Stromal cell of bone marrow (primary cell): ENCODE results near the gene ARHGAP6.
A peak's percentile ranks its signal among the peaks of the same experiment; 100 is the strongest.
"Not testable (repeated sequence)": the region's sequence is repeated elsewhere in the genome, so short reads cannot be mapped to it uniquely, and the experiment has no call there.

ENCODE experiments used
- DNase-seq: peaks from one replicate; pipeline ENCODE4 v3.0.0-alpha.2; 2012; ENCODE audit warnings: low read depth

The ARHGAP6 gene

GRCh38 chrX:11146411-11146810 is 519.3 kb downstream of the ARHGAP6 start:
- DNase-seq, result no peak

- peak; percentile 54 for DNase-seq
Measured at GRCh38 chrX:11143931-11144678, 521.6 kb downstream of the ARHGAP6 start.

GRCh38 chrX:11138498-11139390 is 527.0 kb downstream of the ARHGAP6 start:
- no peak for DNase-seq

- DNase-seq, result peak; percentile 25
Measured at GRCh38 chrX:11137543-11138139, 528.1 kb downstream of the ARHGAP6 start.

GRCh38 chrX:11135564-11136185 is 530.0 kb downstream of the ARHGAP6 start:
- DNase-seq, result no peak

GRCh38 chrX:11131146-11131545 is 534.6 kb downstream of the ARHGAP6 start:
- no peak for DNase-seq

GRCh38 chrX:11130136-11130535 is 535.6 kb downstream of the ARHGAP6 start:
- DNase-seq, result no peak

- DNase-seq, result no peak
Measured at GRCh38 chrX:11129534-11130105, 536.1 kb downstream of the ARHGAP6 start.

GRCh38 chrX:11125060-11125459 is 540.7 kb downstream of the ARHGAP6 start:
- DNase-seq, result no peak

GRCh38 chrX:11124112-11124511 is 541.6 kb downstream of the ARHGAP6 start:
- no peak for DNase-seq

GRCh38 chrX:11123087-11123486 is 542.6 kb downstream of the ARHGAP6 start:
- DNase-seq, result not testable (repeated sequence)

- no peak for DNase-seq
Measured at GRCh38 chrX:11119313-11119943, 546.3 kb downstream of the ARHGAP6 start.

GRCh38 chrX:11117745-11118144 is 548.0 kb downstream of the ARHGAP6 start:
- DNase-seq, result no peak

GRCh38 chrX:11113731-11114130 is 552.0 kb downstream of the ARHGAP6 start:
- DNase-seq, result no peak

GRCh38 chrX:11111947-11112346 is 553.8 kb downstream of the ARHGAP6 start:
- DNase-seq, result no peak

- peak; percentile 63 for DNase-seq
Measured at GRCh38 chrX:11111037-11111851, 554.5 kb downstream of the ARHGAP6 start, which contains the start of gene HCCS. TSS of gene HCCS (plus strand) at chrX:11111332. CDS start at chrX:11112061, 729 bp downstream.

GRCh38 chrX:11109968-11110367 is 555.8 kb downstream of the ARHGAP6 start:
- no peak for DNase-seq

GRCh38 chrX:11108253-11108941 is 557.3 kb downstream of the ARHGAP6 start:
- no peak for DNase-seq

GRCh38 chrX:11105080-11105479 is 560.6 kb downstream of the ARHGAP6 start:
- DNase-seq, result peak; percentile 33

GRCh38 chrX:11103751-11104150 is 562.0 kb downstream of the ARHGAP6 start:
- no peak for DNase-seq
